RCC 7860 (cell line): Measurements from ENCODE around the gene VCL.
"Not testable (repeated sequence)": the region's sequence is repeated elsewhere in the genome, so short reads cannot be mapped to it uniquely, and the experiment has no call there.

ENCODE experiments used
- DNase-seq: peaks from one replicate; pipeline ENCODE4 v3.0.0-alpha.2; 2015; ENCODE audit warnings: low spot score
- FAIRE-seq: peaks from 2 replicates; lab custom pipeline; 2012; peaks lifted over from hg19 to GRCh38; lab: Jason Lieb, UNC

Gene VCL

GRCh38 chr10:74035303-74035702, 37.4 kb downstream of the VCL start:
- FAIRE-seq = no peak

GRCh38 chr10:74036474-74036873, 38.6 kb downstream of the VCL start:
- DNase-seq (no peak), FAIRE-seq (no peak)

More at GRCh38 chr10:74035303-74035702, 37.4 kb downstream of the VCL start:
- DNase-seq = no peak

GRCh38 chr10:74039561-74040145, 41.7 kb downstream of the VCL start:
- no peak for DNase-seq
- no peak for FAIRE-seq

GRCh38 chr10:74040200-74041126, 42.5 kb downstream of the VCL start:
- FAIRE-seq (no peak), DNase-seq (no peak)

GRCh38 chr10:74044419-74044818, 46.5 kb downstream of the VCL start:
- DNase-seq (no peak), FAIRE-seq (no peak)

GRCh38 chr10:74047304-74047703, 49.4 kb downstream of the VCL start:
- DNase-seq (no peak), FAIRE-seq (no peak)

- no peak for DNase-seq
- FAIRE-seq = no peak
These were observed 50.0 kb downstream of the VCL start for GRCh38 chr10:74047871-74048270.

- DNase-seq = no peak
- FAIRE-seq = peak; percentile 23
These were observed 50.5 kb downstream of the VCL start for GRCh38 chr10:74048433-74048832.

GRCh38 chr10:74049955-74050354, 52.0 kb downstream of the VCL start:
- no peak for FAIRE-seq
- DNase-seq = no peak

- no peak for DNase-seq
- no peak for FAIRE-seq
These were observed 52.7 kb downstream of the VCL start for GRCh38 chr10:74050653-74051052.

GRCh38 chr10:74051736-74052342, 53.9 kb downstream of the VCL start:
- DNase-seq (no peak), FAIRE-seq (no peak)

GRCh38 chr10:74052994-74053393, 55.1 kb downstream of the VCL start:
- FAIRE-seq (peak; percentile 21), DNase-seq (no peak)

GRCh38 chr10:74055383-74056049, 57.6 kb downstream of the VCL start:
- DNase-seq (no peak), FAIRE-seq (no peak)

- FAIRE-seq (peak; percentile 75), DNase-seq (peak; percentile 57)
These were observed 58.3 kb downstream of the VCL start for GRCh38 chr10:74056050-74056818.

- no peak for FAIRE-seq
- DNase-seq = no peak
These were observed 60.2 kb downstream of the VCL start for GRCh38 chr10:74058071-74058470.

GRCh38 chr10:74058658-74059057, 60.7 kb downstream of the VCL start:
- no peak for FAIRE-seq

GRCh38 chr10:74061104-74061503, 63.2 kb downstream of the VCL start:
- DNase-seq (no peak), FAIRE-seq (no peak)

More at GRCh38 chr10:74058658-74059057, 60.7 kb downstream of the VCL start:
- no peak for DNase-seq

- not testable (repeated sequence) for FAIRE-seq, DNase-seq
These were observed 64.1 kb downstream of the VCL start for GRCh38 chr10:74061978-74062377.

GRCh38 chr10:74063256-74063655, 65.3 kb downstream of the VCL start:
- FAIRE-seq (no peak), DNase-seq (peak; percentile 17)
